ENCODE measurements around the gene SLC39A11.

DNA sequence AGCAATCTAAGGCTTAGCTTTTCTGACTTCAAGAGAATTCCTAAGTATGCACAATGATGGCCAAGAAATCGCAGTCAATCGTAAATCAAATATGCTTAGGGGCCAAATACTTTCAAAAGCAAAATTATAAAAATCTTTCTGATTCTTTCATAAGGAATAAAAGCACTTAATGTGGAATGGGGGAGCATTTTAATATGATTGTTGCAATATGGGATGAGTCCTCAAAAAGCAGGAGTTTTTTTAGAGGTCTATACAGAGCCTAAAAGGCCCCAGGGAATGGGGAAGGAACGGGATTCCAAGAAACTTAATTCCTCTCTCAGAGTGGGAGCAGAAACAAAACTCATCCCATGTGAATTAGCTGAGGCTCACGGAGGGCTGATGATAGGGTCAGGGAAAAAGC, 14.7 kb upstream of the SLC39A11 start:
- TF ChIP-seq CTCF (conservative IDR thresholded peaks at IDR 0.05): no peak
- TF ChIP-seq EZH2 (IDR thresholded peaks at IDR 0.05; ENCODE audit: low read depth): no peak

All from PC-9 (cell line).